ENCODE results near the gene STRA6.

Gene STRA6

DNA sequence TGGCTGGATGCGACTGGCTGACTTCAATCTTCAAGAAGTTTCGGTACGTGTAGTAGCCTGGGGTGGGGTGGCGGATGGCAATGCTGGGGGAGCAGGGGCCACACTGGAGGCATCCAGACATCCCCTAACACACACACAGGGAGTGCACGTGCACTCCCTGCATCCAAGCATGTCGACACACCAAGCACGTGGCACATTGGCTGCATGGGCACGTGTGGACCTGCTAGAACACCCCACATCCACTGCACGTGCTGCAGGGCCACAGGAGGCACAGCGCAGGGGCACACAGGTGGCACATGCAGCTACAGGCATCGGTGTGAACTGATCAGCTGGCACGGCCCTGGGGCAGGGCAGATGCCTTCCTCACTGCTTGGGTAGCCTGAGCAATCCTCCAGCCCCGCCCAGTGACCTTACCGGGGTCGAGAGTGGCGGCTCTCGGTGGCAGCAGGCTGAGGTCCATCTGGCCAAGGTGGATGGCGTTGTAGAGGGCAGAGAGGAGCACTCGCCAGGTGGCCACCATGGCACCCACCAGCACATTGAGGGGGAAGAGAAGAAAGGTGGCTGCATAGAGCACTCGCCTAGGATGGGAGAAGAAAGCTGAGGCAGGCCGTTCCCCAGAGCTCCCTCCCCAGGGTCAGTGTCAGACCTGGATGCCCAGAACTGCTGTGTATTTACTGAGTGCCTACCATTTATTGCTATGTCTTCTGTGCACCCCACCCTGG, 21.5 kb downstream of the STRA6 start:
- DNase-seq (ENCODE audit: low read depth, low spot score), result no peak

DNA sequence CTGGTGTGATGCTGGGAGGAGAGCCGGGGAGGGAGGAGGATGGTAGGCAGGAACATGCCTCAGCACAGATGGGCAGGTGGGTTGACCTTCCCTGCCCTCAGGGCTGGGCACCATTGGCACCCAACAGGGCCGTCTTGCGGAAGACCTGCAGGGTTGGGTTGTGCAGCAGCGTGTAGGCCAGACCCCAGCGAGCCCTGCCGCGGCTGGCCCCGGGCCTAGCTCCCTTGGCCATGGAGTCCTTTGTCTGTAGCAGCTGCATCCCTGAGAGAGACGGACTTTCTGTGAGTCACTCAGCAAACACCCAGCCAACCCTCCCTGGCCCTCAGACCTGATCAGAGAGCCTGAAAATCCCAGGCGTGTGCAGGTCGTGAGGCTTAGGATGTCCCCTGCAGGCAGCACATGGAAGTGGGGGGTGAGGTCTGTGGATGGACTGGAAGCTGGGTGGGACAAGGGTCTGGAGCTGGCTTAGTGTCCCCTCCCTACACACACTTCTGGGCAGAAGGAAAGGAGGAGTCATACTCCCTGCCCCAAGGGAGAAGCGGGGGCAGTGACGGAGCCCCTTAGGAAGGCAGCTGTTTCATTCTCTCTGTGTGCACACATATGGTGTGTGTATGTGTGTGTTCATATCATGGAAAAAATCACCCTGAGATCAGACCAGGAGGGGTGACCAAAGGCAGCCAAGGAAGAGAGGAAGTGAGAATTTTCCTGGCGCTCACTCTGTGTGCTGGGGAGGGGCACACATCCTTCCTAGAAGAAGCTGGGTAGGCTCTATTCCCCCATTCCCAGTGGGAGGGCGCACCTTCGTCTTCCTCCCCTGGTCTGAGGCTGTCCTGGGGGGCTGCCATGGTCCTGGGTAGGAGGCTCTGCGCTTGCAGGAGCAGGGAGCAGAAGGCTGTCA, 22.4 kb downstream of the STRA6 start:
- no peak for DNase-seq (ENCODE audit: low read depth, low spot score)

DNA sequence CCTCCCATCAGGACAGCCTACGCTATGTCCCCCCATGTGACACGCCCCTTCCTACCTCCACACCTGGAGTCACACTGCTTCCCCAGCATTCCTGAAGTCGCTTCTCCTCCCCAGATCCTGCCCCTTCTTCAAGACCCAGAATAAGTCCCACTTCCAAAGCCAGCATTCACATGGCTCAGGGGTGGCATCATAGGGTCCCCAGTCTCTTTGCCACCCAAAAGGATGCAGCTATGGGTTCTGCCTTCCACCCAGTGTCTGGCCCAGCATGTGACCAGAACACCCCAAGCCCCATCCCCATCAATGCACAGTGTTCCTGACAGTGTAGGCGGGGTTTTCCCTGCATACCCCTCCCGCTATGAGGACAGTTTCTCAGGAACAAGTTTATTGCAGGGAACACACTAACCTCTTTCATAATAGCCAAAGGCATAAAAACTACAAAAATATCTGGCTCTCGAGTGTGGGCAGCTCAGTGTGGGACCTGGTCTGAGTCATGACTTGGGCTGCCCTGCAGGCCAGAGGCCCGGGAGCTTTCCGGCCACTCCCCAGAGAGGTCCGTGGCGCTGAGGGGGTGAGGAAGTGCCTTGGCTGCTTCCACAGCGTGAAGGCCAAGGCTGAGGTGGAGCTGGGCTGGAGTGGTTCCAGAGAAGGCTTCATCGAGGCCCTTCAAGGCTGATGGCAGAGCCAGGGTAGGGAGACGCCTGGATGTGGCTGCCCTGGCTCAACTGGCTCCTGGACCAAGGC, 23.3 kb downstream of the STRA6 start:
- DNase-seq (ENCODE audit: low read depth, low spot score), result no peak

DNA sequence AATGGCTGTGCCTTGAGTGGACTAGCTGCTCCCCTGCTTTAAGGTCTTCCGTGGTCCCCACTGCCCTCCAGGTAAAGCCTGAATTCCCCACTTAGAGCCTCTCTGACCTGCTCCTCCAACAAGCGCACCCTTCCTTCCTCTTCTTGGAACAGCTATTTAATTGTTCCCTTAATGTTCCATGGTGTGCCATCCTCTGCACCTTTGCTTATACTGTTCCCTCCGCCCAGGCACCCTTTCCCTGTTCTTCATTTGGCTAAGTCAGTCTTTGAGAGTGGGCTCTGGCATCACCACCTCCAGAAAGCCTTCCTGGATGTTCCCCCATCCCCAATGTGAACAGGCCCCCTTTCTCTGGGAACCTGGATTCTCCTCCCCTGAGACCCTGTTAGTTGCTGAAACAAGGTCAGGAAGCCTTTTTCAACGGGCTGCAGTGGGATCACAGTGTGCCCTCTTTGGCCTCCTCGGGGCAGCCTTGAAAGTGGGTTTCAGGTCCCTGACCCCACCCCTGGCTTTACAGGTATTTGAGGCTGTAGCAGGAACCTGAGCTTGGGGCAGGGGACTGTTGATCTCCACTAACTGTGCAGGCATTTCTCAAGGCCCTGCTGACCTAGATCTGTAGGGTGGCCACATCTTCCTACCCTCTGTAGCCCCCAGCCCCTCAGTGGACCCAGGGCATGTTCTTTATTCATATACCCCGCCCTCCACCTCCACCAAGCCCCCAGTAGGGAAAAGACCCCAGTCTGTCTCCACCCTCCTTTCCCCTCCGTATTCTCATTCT, 24.1 kb downstream of the STRA6 start:
- DNase-seq (ENCODE audit: low read depth, low spot score), result no peak

DNA sequence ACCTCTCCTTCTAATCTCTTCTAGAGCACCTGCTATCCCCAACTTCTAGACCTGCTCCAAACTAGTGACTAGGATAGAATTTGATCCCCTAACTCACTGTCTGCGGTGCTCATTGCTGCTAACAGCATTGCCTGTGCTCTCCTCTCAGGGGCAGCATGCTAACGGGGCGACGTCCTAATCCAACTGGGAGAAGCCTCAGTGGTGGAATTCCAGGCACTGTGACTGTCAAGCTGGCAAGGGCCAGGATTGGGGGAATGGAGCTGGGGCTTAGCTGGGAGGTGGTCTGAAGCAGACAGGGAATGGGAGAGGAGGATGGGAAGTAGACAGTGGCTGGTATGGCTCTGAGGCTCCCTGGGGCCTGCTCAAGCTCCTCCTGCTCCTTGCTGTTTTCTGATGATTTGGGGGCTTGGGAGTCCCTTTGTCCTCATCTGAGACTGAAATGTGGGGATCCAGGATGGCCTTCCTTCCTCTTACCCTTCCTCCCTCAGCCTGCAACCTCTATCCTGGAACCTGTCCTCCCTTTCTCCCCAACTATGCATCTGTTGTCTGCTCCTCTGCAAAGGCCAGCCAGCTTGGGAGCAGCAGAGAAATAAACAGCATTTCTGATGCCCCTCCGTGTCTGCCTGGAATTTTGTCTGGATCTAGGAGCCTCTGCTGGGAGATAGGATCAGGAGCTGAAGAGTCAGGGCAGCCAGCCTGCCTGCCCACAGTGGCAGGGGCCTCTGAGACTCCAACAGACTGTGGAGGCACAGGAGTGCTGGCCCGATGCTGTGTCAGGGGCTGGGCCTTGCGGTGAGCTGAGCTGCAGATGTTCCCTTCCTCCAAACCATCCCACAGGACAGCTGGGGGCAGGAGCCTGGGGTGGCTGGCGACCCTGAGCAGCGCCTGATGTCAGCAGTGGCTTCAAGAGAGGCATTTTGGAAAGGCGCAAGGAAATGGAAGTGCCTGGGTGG, 26.0 kb downstream of the STRA6 start:
- DNase-seq (ENCODE audit: low read depth, low spot score), result peak; percentile 41

DNA sequence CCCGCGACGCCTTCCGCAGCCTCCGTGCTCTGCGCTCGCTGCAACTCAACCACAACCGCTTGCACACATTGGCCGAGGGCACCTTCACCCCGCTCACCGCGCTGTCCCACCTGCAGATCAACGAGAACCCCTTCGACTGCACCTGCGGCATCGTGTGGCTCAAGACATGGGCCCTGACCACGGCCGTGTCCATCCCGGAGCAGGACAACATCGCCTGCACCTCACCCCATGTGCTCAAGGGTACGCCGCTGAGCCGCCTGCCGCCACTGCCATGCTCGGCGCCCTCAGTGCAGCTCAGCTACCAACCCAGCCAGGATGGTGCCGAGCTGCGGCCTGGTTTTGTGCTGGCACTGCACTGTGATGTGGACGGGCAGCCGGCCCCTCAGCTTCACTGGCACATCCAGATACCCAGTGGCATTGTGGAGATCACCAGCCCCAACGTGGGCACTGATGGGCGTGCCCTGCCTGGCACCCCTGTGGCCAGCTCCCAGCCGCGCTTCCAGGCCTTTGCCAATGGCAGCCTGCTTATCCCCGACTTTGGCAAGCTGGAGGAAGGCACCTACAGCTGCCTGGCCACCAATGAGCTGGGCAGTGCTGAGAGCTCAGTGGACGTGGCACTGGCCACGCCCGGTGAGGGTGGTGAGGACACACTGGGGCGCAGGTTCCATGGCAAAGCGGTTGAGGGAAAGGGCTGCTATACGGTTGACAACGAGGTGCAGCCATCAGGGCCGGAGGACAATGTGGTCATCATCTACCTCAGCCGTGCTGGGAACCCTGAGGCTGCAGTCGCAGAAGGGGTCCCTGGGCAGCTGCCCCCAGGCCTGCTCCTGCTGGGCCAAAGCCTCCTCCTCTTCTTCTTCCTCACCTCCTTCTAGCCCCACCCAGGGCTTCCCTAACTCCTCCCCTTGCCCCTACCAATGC, 27.1 kb downstream of the STRA6 start:
- no peak for DNase-seq (ENCODE audit: low read depth, low spot score)

DNA sequence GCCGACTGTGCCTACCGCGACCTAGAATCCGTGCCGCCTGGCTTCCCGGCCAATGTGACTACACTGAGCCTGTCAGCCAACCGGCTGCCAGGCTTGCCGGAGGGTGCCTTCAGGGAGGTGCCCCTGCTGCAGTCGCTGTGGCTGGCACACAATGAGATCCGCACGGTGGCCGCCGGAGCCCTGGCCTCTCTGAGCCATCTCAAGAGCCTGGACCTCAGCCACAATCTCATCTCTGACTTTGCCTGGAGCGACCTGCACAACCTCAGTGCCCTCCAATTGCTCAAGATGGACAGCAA, 27.7 kb downstream of the STRA6 start:
- no peak for DNase-seq (ENCODE audit: low read depth, low spot score)

DNA sequence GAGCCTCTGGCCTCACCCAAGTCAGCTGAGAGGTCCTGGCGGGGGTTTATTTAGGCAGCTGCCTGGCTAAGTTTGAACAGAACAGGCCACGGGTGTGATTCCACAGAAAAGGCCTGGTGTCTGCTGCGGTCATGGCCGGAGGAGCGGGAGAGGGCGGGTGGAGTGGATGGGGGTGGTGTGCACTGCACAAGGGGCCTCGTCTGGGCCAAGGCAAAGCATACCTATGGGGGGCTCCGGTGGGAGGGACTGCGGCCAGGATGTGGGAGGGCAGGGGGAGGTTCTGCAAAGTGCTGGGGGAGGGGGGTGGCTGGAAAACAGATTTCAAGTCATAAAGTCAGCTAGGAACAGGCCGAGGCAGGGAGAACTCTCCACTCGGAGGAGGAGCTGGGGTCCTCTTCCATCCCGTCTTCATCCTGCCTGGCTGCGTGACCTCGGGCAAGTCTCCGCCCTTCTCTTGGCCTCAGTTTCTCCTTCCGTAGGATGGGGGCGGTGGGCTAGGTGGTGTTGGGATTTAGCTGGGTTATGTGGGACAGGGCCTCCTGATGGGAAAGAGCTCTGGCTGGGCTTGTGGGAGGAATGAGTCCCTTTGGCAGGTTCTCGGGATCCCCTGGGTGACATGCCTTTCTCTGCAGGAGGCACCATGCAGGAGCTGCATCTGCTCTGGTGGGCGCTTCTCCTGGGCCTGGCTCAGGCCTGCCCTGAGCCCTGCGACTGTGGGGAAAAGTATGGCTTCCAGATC, 28.2 kb downstream of the STRA6 start:
- peak; percentile 22 for DNase-seq (ENCODE audit: low read depth, low spot score)

DNA sequence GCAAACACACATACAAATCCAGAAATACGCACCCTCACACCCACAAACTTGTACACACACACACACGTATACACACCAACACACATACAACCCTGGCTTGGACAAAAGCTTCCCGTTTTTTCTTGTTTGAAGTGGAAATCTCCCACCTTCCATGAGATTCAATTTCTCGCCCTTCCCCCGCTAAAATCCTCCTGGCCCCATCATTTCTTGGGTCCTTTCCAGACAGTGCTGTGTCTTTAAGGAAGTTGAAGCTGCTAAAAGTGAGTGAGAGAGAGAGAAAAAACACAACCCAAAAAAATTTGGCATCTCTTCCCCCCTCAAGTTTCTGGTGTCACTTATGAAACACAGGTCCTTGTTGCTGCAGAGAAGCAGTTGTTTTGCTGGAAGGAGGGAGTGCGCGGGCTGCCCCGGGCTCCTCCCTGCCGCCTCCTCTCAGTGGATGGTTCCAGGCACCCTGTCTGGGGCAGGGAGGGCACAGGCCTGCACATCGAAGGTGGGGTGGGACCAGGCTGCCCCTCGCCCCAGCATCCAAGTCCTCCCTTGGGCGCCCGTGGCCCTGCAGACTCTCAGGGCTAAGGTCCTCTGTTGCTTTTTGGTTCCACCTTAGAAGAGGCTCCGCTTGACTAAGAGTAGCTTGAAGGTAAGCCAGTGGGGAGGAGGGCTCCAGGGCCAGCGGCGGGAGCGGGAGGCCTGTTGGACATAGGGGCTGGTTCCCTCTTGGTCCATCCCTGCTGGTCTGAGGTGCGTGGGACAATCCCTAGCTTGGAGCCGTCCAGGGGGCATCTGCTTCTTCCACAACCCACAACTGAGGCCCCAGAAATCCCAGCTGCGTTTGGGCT, 29.0 kb downstream of the STRA6 start, which contains the start of gene ISLR:
Gene ISLR, plus strand, starts transcription at position 331 of the 839 bp plus-strand sequence. CDS start 1,149 bp downstream, outside the sequence.
- DNase-seq (ENCODE audit: low read depth, low spot score), result peak; percentile 30

DNA sequence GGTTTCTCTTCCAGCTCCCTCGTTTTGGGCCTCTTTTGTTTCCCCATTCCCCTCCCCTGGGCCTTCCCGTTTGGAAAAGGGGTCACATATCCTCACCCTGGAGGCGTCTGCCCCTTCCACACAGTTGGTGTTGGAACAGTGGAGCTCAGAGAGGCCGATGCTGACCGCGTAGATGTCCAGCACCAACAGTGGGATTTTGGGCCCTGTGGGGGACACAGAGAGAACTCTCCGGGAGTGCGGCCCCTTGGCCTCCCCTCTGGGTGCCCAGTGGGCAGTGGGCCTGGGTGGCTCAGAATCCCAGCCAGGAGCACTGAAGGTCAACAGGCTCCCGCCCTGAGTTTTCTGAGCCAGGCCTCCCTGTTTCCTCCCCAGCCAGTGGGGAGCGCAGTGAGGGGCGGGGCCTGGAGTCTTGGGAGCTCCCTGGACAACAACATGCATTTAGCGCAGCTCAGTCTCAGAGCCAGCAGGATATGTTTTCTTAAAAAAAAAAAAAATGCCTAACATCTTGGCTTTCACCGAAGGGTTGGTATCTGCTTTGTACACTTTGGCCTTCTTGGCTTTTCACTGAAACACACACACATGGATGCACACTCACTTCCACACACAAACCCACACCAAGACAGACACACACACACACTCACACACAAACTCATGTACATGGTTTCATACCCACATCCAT, 29.7 kb downstream of the STRA6 start:
- DNase-seq (ENCODE audit: low read depth, low spot score), result peak; percentile 37

DNA sequence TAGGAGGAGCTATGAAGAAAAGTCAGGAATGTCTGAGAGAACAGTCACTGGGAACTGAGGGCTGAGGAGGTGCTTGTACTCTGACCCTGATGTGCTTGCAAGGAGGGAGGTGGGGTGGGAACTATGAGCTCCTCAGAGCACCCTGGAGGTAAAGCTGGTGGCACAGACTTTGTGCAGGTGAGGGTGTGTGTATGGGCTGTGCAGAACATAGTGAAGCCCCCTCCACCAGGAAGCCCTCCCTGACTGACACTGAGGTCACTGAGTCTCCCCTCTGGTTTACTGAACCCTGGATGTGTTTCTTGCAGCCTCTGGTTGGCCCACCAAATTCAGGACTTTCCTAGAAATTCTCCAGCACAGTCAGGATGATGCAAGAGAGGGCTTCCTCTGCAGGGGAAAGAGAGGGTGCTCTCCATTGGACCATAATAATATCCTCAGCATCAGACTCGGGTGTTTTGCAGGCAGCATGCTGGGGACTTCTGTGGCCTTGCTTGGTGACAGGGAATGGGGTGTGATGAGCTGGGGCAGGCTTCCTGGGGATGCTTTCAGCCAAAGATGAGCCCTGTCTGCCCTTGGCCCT, 30.5 kb downstream of the STRA6 start:
- DNase-seq (ENCODE audit: low read depth, low spot score), result no peak

DNA sequence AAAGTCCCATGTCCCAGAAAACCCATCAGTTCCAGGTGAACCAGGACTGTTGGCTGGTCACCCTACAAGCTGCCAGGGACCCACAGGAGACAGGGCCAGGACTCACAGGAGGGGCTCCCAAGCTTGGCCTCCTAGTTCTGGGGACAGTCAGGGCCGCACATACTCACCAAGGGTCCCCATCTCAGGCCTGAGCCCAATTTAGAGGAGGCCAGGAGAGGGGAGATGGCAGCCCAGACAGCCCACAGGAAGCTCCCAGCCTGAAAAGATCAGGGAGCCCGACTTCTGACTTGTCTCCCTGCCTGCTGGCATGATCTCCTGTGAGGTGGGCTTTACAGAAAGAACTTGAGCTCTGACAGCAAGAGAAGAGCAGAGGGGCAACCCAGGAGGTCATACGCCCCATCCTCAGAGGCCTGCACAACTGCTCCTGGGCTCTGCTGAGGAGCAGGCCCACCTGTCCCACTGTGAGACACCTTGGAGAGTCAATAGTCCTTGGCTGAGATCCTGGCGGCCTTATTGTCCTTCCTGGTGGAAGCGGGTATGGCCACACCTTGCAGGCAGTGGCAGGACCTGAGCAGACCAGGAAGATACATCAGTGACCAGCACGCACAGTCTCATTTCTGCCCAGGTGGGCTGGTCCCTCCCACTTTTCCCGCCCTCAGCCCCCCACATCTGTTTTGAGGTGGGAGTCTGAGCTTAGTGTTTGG, 31.6 kb downstream of the STRA6 start:
- no peak for DNase-seq (ENCODE audit: low read depth, low spot score)

DNA sequence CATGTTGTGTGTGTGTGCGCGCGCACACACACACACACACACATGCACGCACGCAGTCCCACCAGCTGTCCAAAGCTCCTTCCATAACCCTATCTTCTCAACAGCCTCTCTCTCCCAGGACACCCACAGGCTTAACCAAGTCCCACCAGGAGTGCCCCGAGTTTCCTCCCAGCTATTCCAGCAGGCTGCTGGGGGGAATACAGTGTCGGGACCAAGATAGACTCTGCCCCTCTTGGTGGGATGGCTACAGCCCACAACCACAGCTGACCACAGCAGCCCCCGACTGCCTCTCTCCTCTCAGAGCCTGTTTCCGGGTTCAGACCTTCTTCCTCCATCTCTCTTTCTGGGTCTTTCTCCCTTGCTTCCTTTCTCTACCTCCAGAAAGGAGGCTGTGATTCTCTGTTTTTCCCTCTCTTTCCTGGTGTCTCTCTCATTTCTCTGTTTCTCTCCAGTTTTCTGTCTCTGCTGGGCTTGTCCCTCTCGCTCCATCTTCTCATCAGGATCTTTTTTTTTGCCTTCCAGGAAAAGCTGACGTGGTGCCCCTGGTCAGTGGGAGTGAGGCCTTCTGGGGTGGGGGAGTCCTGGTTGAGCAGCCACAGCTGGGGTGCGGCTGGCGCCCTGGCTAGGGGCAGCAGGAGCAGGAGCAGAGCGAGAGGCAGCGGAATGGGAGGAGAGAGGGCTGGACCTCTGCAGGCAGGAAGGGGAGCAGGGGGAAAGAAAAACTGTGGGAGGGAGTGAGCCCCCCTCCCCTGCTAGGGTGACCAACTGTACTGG, 32.3 kb downstream of the STRA6 start:
- no peak for DNase-seq (ENCODE audit: low read depth, low spot score)

DNA sequence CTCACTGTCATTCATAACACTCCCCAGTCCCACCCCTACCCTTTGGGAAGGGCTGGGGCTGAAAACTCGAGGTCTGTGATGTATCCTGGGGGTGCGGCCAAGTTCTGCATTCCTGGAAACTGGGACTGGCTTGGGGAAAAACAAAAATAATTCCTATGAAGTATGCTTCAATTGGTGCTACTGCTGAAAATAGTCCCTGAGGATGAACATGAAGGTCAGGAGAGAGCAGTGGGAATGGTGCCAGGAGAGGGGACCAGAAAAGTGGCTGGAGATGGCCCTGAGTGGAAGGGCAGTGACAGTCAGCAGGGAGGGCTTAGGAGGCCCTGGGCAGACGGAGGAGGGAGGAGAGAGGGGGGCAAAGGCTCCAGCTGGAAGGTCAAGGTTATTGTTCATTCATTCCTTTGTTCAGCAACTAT, 33.9 kb downstream of the STRA6 start:
- no peak for DNase-seq (ENCODE audit: low read depth, low spot score)

DNA sequence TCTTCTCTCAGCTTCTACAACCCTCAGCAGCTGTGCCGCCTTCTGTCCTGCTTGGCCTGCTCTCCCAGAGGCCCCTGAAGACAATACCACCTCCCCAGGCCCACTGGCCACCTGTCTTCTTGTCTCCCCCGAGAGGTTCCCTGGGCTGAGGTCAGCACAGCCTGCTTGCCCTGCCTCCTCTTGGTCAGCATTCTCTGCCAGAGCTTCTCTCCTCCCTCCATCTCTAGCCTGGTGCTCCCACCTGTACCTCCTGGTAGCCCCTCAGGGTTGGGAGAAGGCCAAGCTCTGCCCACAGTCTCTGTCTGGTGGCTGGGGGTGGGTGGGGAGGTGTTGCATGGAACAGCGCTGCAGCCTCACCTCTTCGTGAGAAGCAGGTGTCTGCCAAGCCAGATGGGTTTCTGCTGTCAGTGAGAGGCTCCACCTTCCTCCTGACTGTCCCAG, 34.7 kb downstream of the STRA6 start:
- DNase-seq (ENCODE audit: low read depth, low spot score), result no peak
